IPS DF 6.9 (cell line): ENCODE measurements around the gene BBS7.

Experiments
- DNase-seq: peaks from one replicate; pipeline ENCODE4 v3.0.0-alpha.2; 2013; ENCODE audit warnings: low read depth, low spot score
- H3K27ac ChIP-seq: one replicate; pipeline ENCODE4 v1.5.1; 2013; ENCODE audit warnings: low read length, control low read depth
- H3K27me3 ChIP-seq: 2 replicates; pipeline ENCODE4 v1.6.1; 2013; ENCODE audit warnings: mild to moderate bottlenecking, low read length; ENCODE audit not compliant: control insufficient read depth, insufficient read depth
- H3K36me3 ChIP-seq: 2 replicates; pipeline ENCODE4 v1.6.1; 2013; ENCODE audit warnings: low read length; ENCODE audit not compliant: control insufficient read depth, insufficient read depth
- H3K4me1 ChIP-seq: 2 replicates; pipeline ENCODE4 v1.6.1; 2013; ENCODE audit warnings: low read length; ENCODE audit not compliant: control insufficient read depth, insufficient read depth
- H3K4me3 ChIP-seq: 2 replicates; pipeline ENCODE4 v1.5.1; 2013; ENCODE audit warnings: mild to moderate bottlenecking, low read length
- H3K9me3 ChIP-seq: 2 replicates; pipeline ENCODE4 v1.6.1; 2013; ENCODE audit warnings: low read length, inconsistent platforms; ENCODE audit not compliant: control insufficient read depth, insufficient read depth
- WGBS: extraction: QIAGEN DNeasy Blood & Tissue Kit; methylation state at CpG from one replicate; pipeline ENCODE4 v1.1.7; 2013; ENCODE audit warnings: mixed read lengths, missing lambda C conversion rate; ENCODE audit not compliant: insufficient read length, insufficient coverage; 5-methylcytosine and 5-hydroxymethylcytosine counted together

BBS7 gene, protein sequence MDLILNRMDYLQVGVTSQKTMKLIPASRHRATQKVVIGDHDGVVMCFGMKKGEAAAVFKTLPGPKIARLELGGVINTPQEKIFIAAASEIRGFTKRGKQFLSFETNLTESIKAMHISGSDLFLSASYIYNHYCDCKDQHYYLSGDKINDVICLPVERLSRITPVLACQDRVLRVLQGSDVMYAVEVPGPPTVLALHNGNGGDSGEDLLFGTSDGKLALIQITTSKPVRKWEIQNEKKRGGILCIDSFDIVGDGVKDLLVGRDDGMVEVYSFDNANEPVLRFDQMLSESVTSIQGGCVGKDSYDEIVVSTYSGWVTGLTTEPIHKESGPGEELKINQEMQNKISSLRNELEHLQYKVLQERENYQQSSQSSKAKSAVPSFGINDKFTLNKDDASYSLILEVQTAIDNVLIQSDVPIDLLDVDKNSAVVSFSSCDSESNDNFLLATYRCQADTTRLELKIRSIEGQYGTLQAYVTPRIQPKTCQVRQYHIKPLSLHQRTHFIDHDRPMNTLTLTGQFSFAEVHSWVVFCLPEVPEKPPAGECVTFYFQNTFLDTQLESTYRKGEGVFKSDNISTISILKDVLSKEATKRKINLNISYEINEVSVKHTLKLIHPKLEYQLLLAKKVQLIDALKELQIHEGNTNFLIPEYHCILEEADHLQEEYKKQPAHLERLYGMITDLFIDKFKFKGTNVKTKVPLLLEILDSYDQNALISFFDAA

DNA sequence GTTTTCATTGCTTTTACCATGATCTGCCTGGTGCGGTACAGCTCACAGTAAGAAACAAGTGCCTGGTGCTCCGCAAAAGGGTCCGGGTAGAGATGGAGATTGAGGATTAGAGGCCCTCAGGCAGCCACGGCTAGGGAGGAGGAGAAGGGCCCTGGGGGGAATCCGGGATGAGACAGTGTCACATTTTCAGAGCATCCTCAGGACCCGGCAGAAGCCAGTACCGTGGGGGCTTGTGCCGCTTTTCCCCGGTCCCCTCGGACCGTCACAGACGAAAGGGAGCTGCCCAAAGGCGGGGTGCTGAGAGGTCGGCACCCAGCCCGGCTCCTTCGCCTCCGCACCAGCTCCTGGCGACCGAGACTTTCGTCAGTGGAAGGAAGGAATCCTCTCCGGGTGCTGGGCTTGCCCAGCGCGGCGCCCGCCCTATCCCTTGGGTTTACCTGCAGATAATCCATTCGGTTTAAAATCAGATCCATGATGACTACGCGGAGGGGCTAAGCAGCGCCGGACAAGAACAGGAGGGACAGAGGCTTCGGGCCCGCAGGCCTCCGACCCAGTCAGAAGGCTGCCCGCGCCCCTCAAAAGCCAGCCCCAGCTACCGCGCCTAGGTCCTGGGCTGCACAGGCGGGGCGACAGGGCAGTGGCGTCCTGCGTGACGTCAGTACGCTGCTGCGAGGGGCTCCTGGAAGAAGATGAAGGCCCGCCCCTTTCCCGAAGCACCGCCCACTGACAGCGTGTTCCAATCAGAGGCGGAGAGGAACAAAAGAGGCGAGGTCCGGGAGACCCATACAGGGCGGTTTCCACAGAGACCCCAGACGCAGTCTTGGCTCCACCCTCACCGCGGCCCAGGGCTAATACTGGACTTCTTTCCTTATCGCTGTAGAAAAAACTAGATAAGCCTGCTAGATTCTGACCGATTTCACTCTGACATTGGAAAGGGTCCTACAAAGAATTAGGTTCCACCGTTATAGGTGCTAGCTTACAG is at the start of gene BBS7:
Gene BBS7 (minus strand): TSS at position 634 of the 982 bp plus-strand sequence. CDS start 161 bp downstream, at position 473.
- WGBS = no CpG with 5 or more reads among the region's 58 CpGs
- Histone ChIP-seq H3K4me1 (no peaks in the 10 kb centered on the region), H3K9me3 (no peaks in the 10 kb centered on the region), H3K36me3 (no peaks in the 10 kb centered on the region), H3K27me3 (no peaks in the 10 kb centered on the region), H3K27ac (no peak within 1 kb of the TSS), H3K4me3 (peak within 1 kb of the TSS; percentile 72; the same call in 1 of the 2 replicates)
- DNase-seq = peak; percentile 96

DNA sequence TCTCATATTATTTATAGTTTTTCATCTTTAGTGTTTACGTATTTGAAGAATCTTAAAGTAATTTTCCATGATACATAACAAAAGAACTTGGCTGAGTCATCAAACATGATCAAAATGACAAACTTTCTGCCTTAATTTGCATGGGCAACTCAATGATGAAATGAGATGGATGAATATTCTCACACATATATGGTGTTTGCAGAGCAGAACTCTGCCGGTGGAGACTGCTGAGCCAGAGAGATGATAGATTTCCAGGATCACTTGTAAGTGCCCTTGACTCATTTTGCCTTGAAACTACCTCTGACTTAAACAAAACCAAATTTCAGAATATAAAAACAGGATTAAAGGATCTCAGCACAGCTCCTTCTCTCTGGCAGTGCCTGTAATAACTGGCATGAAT is 43.4 kb upstream of the BBS7 start:
- no peaks in the 10 kb centered on the region for H3K36me3 ChIP-seq
- no peaks in the 10 kb centered on the region for H3K9me3 ChIP-seq
- H3K4me3 ChIP-seq = no peak overlapping the region
- WGBS = no CpG with 5 or more reads among the region's 2 CpGs
- H3K27me3 ChIP-seq = no peaks in the 10 kb centered on the region
- H3K4me1 ChIP-seq = no peaks in the 10 kb centered on the region
- no peak overlapping the region for H3K27ac ChIP-seq
- no peak for DNase-seq

DNA sequence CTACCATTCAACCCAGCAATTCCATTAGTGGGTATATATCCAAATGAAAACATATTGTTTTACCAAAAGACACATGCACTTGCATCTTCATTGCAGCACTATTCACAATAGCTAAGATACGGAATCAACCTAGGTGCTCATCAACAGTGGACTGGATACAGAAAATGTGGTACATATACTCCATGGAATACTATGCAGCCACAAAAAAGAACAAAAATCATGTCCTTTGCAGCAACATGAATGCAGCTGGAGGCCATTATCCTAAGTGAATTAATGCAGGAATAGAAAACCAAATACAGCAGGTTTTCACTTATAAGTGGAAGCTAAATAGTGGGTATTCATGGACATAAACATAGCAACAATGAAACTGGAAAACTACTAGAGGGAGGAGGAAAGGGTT is 38.1 kb upstream of the BBS7 start:
- no peaks in the 10 kb centered on the region for H3K27me3 ChIP-seq
- H3K36me3 ChIP-seq = no peaks in the 10 kb centered on the region
- DNase-seq = no peak
- no peak overlapping the region for H3K27ac ChIP-seq
- no peak overlapping the region for H3K4me3 ChIP-seq
- H3K4me1 ChIP-seq = no peaks in the 10 kb centered on the region
- WGBS = no CpG with 5 or more reads among the region's 1 CpG
- no peaks in the 10 kb centered on the region for H3K9me3 ChIP-seq

DNA sequence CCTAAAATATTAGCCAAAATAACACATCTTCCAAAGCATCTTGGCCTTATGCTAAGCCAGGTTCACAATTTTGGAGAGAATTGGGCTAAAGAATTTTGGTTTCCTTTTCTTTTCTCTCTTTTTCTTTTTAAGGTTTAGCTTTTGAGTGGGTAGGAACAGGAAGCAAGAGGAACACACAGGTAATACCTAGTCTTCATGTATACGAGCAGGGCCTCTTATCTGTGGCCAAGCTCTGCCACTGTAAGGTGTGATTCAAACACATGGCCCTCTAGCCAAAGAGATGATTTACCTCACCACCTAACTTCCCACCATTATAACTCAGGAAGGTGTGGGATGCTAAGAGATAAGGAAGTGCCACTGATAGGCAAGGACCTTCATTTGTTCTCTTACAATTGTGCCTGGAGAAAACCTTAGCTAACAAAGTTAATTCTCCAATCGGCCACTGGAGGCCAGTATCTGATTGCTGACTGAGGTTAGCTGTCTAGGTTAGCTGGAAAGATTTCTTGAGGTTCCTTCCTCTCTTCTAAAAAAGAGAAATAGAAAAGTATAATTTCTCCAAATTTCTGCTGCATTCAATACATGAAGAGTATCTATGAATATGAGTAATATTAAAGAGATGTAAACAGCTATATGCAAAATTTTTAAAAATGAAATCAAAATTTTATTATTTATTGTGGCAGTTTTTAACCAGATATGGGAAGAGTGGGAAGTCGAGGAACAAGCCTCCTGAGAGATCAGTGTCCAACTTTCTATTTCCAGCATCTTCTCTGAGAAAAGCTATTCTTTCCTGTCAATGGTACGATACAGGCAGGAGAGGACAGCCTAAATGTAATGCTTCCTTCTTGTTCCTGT is 30.1 kb upstream of the BBS7 start:
- no peaks in the 10 kb centered on the region for H3K4me1 ChIP-seq
- no peaks in the 10 kb centered on the region for H3K9me3 ChIP-seq
- no peak overlapping the region for H3K27ac ChIP-seq
- no peaks in the 10 kb centered on the region for H3K36me3 ChIP-seq
- no peaks in the 10 kb centered on the region for H3K27me3 ChIP-seq
- no CpG with 5 or more reads among the region's 4 CpGs for WGBS
- no peak overlapping the region for H3K4me3 ChIP-seq
- peak; percentile 16 for DNase-seq

DNA sequence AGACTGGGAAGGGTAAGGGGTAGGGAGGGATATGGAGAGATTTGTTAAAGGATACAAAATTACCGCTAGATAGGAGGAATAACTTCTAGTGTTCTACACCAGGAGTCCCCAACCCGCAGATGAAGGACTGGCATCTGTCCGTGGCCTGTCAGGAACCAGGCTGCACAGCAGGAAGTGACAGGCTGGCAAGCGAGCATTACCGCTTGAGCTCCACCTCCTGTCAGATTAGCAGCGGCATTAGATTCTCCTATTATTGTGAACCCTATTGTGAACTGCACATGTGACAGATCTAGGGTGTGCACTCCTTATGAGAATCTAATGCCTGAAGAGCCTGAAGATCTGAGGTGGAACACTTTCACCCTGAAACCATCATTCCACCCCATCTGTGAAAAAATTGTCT is 27.9 kb upstream of the BBS7 start:
- Histone ChIP-seq H3K27ac (no peak overlapping the region), H3K36me3 (no peaks in the 10 kb centered on the region), H3K4me3 (no peak overlapping the region), H3K4me1 (no peaks in the 10 kb centered on the region), H3K27me3 (no peaks in the 10 kb centered on the region), H3K9me3 (no peaks in the 10 kb centered on the region)
- DNase-seq = no peak
- WGBS = no CpG with 5 or more reads among the region's 6 CpGs

DNA sequence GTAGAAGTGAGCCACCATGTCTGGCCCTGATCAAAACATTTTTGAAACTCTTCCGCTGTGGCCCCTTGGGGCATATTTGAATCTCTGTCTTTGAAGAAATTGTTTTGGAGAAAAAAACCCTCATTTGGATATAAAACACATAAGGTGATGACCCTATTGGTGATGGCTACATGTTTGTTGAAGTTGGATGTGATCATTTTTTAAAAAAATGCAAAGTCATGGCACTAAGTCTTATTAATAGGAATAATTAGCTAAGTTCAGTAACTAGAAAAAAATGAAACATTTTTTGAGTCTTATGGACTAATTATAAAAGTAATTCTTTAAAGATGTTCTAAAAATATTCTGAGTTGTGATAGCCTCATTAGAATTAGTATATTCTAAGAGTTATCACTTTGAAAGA is 17.9 kb upstream of the BBS7 start:
- no peak for DNase-seq
- WGBS = no CpG with 5 or more reads among the region's 1 CpG

DNA sequence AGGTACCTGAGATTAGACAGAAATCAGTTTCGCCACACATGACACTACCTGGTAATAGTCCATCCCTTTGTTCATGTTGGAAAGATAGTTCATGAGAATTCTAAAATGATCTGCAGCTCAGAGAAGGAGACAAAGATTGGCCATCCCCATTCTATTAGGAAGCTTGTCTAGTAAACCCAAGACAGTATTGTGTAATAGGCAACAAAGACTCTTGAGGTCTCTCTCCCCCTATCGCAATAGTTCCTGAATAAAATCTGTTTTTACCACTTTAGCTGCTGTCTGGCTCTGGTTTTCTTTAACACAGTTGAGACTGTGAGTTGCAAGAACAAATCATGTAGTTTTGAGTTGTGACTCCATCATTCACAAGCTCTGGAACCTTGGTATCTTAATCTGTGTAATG is 14.8 kb upstream of the BBS7 start:
- WGBS = no CpG with 5 or more reads among the region's 2 CpGs
- Histone ChIP-seq H3K27ac (no peak overlapping the region), H3K9me3 (no peaks in the 10 kb centered on the region), H3K4me1 (no peaks in the 10 kb centered on the region), H3K36me3 (no peaks in the 10 kb centered on the region), H3K4me3 (no peak overlapping the region), H3K27me3 (no peaks in the 10 kb centered on the region)
- no peak for DNase-seq

More for the DNA sequence above, 17.9 kb upstream of the BBS7 start:
- Histone ChIP-seq H3K9me3 (no peaks in the 10 kb centered on the region), H3K36me3 (no peaks in the 10 kb centered on the region), H3K27me3 (no peaks in the 10 kb centered on the region), H3K4me1 (no peaks in the 10 kb centered on the region), H3K4me3 (no peak overlapping the region), H3K27ac (no peak overlapping the region)

DNA sequence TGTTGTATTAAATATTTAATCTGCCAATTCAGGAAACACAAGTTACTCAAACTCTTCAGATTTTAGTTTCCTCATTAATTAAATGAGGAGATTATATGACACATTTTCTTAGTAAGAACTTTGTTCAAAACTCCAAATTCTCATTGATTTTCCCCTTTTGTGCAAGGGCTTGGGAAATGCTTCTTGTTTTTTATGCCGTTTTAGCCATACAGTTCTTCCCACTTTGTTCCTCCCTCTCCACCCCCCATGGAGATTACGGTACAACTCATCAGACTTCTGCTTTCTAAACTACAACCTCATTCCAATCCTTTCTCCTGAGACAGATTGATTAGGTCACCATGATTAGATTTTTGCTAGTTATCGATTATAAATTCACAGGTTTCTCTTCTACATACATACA is 10.9 kb upstream of the BBS7 start:
- WGBS = no CpG with 5 or more reads among the region's 3 CpGs
- H3K4me3 ChIP-seq = no peak overlapping the region

DNA sequence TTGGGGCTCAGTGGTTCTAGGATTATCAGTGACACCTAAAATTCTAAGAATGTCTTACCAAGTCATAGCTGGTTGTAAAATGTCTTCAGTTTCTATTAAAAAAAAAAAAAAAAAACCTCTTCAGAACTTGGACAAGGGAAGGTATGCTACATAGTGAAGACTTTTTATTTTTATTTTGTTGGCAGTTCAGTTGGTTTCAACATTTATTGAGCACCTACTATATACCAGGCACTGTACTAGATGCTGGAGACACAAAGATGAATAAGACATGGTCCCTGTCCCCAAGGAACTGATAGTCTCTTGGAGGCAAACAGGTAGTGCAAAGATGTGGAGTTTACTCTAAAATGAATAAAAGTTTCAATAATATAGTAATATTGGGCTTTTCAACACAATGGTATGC is 8.9 kb upstream of the BBS7 start:
- H3K27ac ChIP-seq = no peak overlapping the region
- DNase-seq = no peak
- H3K4me1 ChIP-seq = no peaks in the 10 kb centered on the region
- H3K4me3 ChIP-seq = no peak overlapping the region
- no peaks in the 10 kb centered on the region for H3K9me3 ChIP-seq
- H3K27me3 ChIP-seq = no peaks in the 10 kb centered on the region
- no peaks in the 10 kb centered on the region for H3K36me3 ChIP-seq

More for the DNA sequence above, 10.9 kb upstream of the BBS7 start:
- Histone ChIP-seq H3K36me3 (no peaks in the 10 kb centered on the region), H3K9me3 (no peaks in the 10 kb centered on the region), H3K27me3 (no peaks in the 10 kb centered on the region), H3K4me1 (no peaks in the 10 kb centered on the region), H3K27ac (no peak overlapping the region)
- no peak for DNase-seq
